NCI-H774 (cell line): Measurements from ENCODE around the gene GCH1.
"Not testable (repeated sequence)": the region's sequence is repeated elsewhere in the genome, so short reads cannot be mapped to it uniquely, and the experiment has no call there.

Source experiments
- DNase-seq: peaks from one replicate; lab custom pipeline; 2025; lab: John Stamatoyannopoulos, UW

GCH1 gene

GRCh38 chr14:54818201-54819133 lies 84.2 kb downstream of the GCH1 start:
- DNase-seq: peak; percentile 66

- no peak for DNase-seq
These were observed 85.1 kb downstream of the GCH1 start for GRCh38 chr14:54817506-54817905.

- no peak for DNase-seq
These were observed 86.2 kb downstream of the GCH1 start for GRCh38 chr14:54816450-54816849.

GRCh38 chr14:54815515-54815914 lies 87.1 kb downstream of the GCH1 start:
- DNase-seq: no peak

- DNase-seq: peak; percentile 13
These were observed 87.6 kb downstream of the GCH1 start for GRCh38 chr14:54815016-54815415.

- DNase-seq: no peak
These were observed 88.5 kb downstream of the GCH1 start for GRCh38 chr14:54814076-54814475.

- no peak for DNase-seq
These were observed 89.5 kb downstream of the GCH1 start for GRCh38 chr14:54813081-54813480.

GRCh38 chr14:54812617-54813016 lies 90.0 kb downstream of the GCH1 start:
- DNase-seq: no peak

GRCh38 chr14:54809767-54810166 lies 92.9 kb downstream of the GCH1 start:
- DNase-seq: no peak

GRCh38 chr14:54808326-54809161 lies 94.1 kb downstream of the GCH1 start:
- no peak for DNase-seq

GRCh38 chr14:54807881-54808280 lies 94.7 kb downstream of the GCH1 start:
- no peak for DNase-seq

GRCh38 chr14:54807428-54807827 lies 95.2 kb downstream of the GCH1 start:
- DNase-seq: no peak

- no peak for DNase-seq
These were observed 96.0 kb downstream of the GCH1 start for GRCh38 chr14:54806616-54807015.

- no peak for DNase-seq
These were observed 96.9 kb downstream of the GCH1 start for GRCh38 chr14:54805445-54806322.

GRCh38 chr14:54805070-54805444 lies 97.6 kb downstream of the GCH1 start:
- DNase-seq: no peak

- DNase-seq: no peak
These were observed 98.0 kb downstream of the GCH1 start for GRCh38 chr14:54804538-54805041.

- no peak for DNase-seq
These were observed 98.6 kb downstream of the GCH1 start for GRCh38 chr14:54803926-54804537.

GRCh38 chr14:54803396-54803795 lies 99.2 kb downstream of the GCH1 start:
- no peak for DNase-seq

GRCh38 chr14:54801482-54801881 lies 101.1 kb downstream of the GCH1 start:
- not testable (repeated sequence) for DNase-seq

- DNase-seq: no peak
These were observed 104.0 kb downstream of the GCH1 start for GRCh38 chr14:54798465-54799124.

- no peak for DNase-seq
These were observed 104.6 kb downstream of the GCH1 start for GRCh38 chr14:54797986-54798385.
